Measurements from ENCODE around the gene POC5. TPM values are rescaled to one million over a fixed set of nuclear protein-coding genes. Genes with fewer than 3 reads are reported as not detected.

The POC5 gene
- total RNA-seq, 4 donors from 2014 or later: 10.9 to 21.6 (median 11.4) TPM

DNA sequence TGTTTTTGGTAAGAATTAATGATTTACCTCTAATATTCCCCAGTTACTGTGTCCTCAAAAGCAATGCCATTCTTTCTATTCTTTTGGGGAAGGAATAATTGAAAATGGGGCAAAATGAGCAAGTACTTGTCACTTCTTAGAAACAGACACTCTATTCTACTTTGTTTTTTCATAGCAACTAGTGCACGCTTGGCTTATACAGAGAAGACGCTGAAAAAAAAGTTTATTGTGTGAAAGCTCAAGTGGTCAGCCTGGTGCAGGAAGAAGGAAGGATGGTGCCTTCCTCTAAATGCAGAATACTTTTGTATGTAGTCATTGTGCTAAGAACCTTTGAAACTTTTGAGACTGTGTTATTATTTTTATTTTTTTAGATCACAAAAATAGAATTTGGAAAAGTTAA is 76.4 kb downstream of the POC5 start:
- no peak for DNase-seq (ENCODE audit: low spot score in 2 of 2)
- Histone ChIP-seq H3K9me3 (no peaks in the 10 kb centered on the region), H3K36me3 (no peaks in the 10 kb centered on the region), H3K4me3 (no peak overlapping the region), H3K4me1 (no peaks in the 10 kb centered on the region), H3K27ac (no peak overlapping the region), H3K27me3 (no peaks in the 10 kb centered on the region)
- WGBS: 80% methylated on average over 2 of the region's 2 CpGs
- TF ChIP-seq EP300 (IDR thresholded peaks at IDR 0.05) (no peak), POLR2A (IDR thresholded peaks at IDR 0.05) (no peak), POLR2AphosphoS5 (IDR thresholded peaks at IDR 0.05) (no peak)
- TF ChIP-seq, protein P1, sequence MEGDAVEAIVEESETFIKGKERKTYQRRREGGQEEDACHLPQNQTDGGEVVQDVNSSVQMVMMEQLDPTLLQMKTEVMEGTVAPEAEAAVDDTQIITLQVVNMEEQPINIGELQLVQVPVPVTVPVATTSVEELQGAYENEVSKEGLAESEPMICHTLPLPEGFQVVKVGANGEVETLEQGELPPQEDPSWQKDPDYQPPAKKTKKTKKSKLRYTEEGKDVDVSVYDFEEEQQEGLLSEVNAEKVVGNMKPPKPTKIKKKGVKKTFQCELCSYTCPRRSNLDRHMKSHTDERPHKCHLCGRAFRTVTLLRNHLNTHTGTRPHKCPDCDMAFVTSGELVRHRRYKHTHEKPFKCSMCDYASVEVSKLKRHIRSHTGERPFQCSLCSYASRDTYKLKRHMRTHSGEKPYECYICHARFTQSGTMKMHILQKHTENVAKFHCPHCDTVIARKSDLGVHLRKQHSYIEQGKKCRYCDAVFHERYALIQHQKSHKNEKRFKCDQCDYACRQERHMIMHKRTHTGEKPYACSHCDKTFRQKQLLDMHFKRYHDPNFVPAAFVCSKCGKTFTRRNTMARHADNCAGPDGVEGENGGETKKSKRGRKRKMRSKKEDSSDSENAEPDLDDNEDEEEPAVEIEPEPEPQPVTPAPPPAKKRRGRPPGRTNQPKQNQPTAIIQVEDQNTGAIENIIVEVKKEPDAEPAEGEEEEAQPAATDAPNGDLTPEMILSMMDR (IDR thresholded peaks at IDR 0.05): no peak

- Histone ChIP-seq H3K27ac (no peak overlapping the region), H3K4me1 (no peaks in the 10 kb centered on the region), H3K36me3 (no peaks in the 10 kb centered on the region), H3K4me3 (no peak overlapping the region), H3K27me3 (no peaks in the 10 kb centered on the region), H3K9me3 (no peaks in the 10 kb centered on the region)
- no peak for DNase-seq (ENCODE audit: low spot score in 2 of 2)
- no peak for TF ChIP-seq POLR2A (IDR thresholded peaks at IDR 0.05)
These were observed 76.8 kb downstream of the POC5 start for GRCh38 chr5:75640395-75640794.

DNA sequence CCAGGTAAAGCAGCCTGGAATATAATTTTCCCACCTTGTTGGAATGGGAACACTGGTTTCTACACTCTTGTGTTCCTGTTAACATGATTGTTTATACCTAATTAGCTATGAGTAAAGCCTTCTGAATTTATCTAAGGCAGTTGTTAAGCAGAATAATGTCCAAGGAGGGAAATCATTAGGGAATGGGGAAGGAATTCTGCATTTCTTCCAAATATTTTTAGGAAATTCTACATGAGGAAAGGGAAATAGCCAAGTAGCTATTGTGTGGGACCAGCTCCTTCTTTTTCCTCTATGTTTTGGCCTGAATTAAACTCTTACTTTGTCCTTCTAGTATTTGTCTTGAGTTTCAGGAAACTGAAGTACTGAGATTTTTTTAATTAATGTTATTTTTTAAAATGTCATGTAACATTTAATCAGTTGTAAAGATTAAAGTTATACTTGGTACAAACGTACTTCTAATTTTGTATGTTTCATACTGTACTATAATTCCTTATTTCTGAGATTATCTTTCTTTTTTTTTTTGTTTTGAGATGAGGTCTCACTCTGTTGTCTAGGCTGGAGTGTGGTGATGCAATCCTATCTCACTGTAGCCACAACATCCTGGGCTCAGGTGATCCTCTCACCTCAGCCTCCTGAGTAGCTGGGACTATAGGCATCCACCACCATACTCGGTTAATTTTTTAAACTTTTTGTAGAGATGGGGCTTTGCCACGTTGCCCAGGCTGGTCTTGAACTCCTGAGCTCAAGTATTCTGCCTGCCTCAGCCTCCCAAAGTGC is 77.5 kb downstream of the POC5 start:
- TF ChIP-seq, protein P1 (IDR thresholded peaks at IDR 0.05): no peak
- TF ChIP-seq EP300 (IDR thresholded peaks at IDR 0.05) (no peak), POLR2AphosphoS5 (IDR thresholded peaks at IDR 0.05) (no peak), POLR2A (IDR thresholded peaks at IDR 0.05) (no peak)
- no peak overlapping the region for H3K27ac ChIP-seq
- H3K36me3 ChIP-seq: no peaks in the 10 kb centered on the region
- no peaks in the 10 kb centered on the region for H3K9me3 ChIP-seq
- H3K4me3 ChIP-seq: no peak overlapping the region
- H3K4me1 ChIP-seq: no peaks in the 10 kb centered on the region
- WGBS: 67% methylated on average over 3 of the region's 3 CpGs
- H3K27me3 ChIP-seq: no peaks in the 10 kb centered on the region
- DNase-seq (ENCODE audit: low spot score in 2 of 2): no peak

DNA sequence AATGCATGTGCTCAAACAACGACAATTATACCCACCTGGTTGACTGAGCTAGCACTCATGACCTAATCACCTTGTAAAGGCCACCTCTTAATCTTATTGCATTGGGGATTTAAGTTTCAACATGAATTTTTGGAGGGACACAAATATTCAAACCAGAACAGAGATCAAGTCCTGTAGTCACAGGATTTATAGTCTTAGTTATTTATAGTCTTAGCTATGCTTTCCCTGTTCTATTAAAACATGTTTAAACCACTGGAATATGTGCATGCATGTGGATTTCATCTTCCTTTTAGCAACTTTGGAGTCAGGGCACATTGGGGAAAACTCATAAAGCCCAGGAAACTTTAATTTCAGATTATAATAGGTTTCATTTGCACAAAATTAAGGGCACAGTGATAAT is 79.3 kb downstream of the POC5 start:
- Histone ChIP-seq H3K4me1 (no peaks in the 10 kb centered on the region), H3K4me3 (no peak overlapping the region), H3K36me3 (no peaks in the 10 kb centered on the region), H3K27me3 (no peaks in the 10 kb centered on the region), H3K27ac (no peak overlapping the region), H3K9me3 (no peaks in the 10 kb centered on the region)
- no peak for DNase-seq (ENCODE audit: low spot score in 2 of 2)
- 56% methylated on average over 1 of the region's 1 CpG for WGBS
- TF ChIP-seq POLR2AphosphoS5 (IDR thresholded peaks at IDR 0.05): no peak
- TF ChIP-seq EP300 (IDR thresholded peaks at IDR 0.05): no peak
- TF ChIP-seq POLR2A (IDR thresholded peaks at IDR 0.05): no peak
- TF ChIP-seq, protein P1 (IDR thresholded peaks at IDR 0.05): no peak

DNA sequence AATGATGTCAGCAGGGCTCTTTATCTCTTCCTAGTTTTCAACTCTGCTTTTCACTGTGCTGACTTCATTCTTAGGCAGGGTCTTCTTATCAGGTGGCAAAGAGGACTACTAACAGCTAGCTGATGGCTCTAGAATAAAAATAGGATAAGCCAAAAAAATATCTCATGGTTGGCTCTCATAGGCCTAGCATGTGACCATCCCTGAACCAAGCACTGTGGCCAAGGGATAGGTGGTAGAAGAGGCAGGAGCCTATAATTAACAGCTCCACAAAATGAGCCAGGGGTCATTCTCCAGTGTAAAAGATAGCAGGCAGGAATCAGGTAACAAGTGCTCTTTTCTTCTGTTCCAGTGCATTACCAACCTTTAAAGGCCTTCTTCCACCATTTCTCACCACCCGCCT is 84.9 kb downstream of the POC5 start:
- no peaks in the 10 kb centered on the region for H3K4me1 ChIP-seq
- DNase-seq (ENCODE audit: low spot score in 2 of 2): no peak
- no peaks in the 10 kb centered on the region for H3K9me3 ChIP-seq
- H3K36me3 ChIP-seq: no peaks in the 10 kb centered on the region
- TF ChIP-seq EP300 (IDR thresholded peaks at IDR 0.05) (no peak), POLR2A (IDR thresholded peaks at IDR 0.05) (no peak), POLR2AphosphoS5 (IDR thresholded peaks at IDR 0.05) (no peak)
- TF ChIP-seq, protein P1 (IDR thresholded peaks at IDR 0.05): no peak
- no peaks in the 10 kb centered on the region for H3K27me3 ChIP-seq
- H3K4me3 ChIP-seq: no peak overlapping the region
- no peak overlapping the region for H3K27ac ChIP-seq
- WGBS: 100% methylated on average over 1 of the region's 1 CpG

Data from suprapubic skin (tissue), 4 donors.